HS-5 (cell line): ENCODE data around the gene KRT6C.
"Not testable (repeated sequence)": the region's sequence is repeated elsewhere in the genome, so short reads cannot be mapped to it uniquely, and the experiment has no call there.

Experiments
- DNase-seq: peaks from one replicate; pipeline ENCODE4 v3.0.0-alpha.2; 2012; ENCODE audit warnings: low read depth

The KRT6C gene

GRCh38 chr12:52499806-52500560 lies 26.4 kb upstream of the KRT6C start:
- no peak for DNase-seq

DNA sequence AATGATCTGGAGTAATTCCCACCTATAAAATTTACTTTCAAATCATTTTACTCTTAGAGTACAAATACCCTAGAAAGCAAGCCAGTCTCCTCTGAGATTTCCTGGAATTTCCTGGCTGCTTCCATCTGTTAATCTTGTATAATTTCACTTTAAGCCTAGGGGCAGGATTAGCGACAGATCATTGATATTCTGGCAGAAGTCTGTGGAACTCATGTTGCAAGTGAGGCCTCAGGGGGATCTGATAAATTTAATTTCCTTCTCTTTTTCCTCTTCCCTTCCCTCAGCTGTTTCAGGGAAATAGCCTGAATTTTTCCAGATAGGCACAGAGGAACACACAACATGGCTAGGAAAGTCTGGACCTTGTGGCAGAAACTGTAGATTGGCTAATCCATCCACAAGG lies 25.3 kb upstream of the KRT6C start:
- DNase-seq, result no peak

GRCh38 chr12:52497975-52498374 lies 24.4 kb upstream of the KRT6C start:
- no peak for DNase-seq

DNA sequence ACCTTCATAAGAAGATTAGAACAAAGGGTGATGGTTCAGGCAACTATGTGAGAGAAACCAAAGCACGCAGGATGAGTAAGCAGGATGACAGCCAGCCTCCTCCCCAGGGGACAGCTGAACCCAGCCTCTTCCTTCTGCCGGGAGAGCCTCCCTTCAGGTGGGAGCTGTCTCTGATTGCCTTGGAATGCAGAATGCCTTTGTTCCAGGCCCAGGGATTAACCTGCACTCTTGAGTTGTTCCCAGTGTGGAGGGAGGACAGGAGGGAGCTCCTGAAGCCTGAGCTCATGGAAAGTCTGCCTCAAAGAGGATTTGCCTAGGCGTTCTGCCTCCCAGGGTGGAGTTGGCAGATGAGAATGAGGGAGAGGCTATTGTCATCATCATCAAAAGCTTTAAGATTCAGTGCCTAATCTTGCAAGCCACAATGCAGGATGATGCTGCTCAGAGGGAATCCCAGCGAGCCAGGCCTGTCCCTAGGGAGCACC lies 23.0 kb upstream of the KRT6C start:
- DNase-seq, result peak; percentile 50

DNA sequence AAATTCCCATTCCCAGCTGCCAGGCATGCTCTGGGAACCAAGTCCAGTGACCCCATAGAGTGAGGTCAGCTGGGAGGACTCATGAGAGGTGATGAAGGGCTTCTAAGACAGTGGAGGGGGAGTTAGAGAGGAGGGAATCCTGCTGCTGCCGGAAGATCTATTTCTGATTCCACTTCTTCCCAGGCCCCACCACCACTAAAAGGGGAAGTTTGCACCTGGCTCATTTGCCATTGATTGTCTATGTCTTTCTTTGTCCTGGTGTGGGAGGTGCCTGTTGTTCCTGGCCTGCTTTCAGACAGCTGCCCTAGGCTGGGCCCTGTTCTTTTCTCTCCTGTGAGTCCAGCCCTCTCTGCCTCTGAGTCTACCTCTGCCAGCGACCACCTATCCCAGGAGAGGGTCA lies 22.4 kb upstream of the KRT6C start:
- DNase-seq, result no peak

- no peak for DNase-seq
Measured at GRCh38 chr12:52495389-52495788, 21.8 kb upstream of the KRT6C start.

GRCh38 chr12:52494518-52494917 lies 20.9 kb upstream of the KRT6C start:
- DNase-seq, result no peak

GRCh38 chr12:52494100-52494499 lies 20.5 kb upstream of the KRT6C start:
- DNase-seq, result no peak

DNA sequence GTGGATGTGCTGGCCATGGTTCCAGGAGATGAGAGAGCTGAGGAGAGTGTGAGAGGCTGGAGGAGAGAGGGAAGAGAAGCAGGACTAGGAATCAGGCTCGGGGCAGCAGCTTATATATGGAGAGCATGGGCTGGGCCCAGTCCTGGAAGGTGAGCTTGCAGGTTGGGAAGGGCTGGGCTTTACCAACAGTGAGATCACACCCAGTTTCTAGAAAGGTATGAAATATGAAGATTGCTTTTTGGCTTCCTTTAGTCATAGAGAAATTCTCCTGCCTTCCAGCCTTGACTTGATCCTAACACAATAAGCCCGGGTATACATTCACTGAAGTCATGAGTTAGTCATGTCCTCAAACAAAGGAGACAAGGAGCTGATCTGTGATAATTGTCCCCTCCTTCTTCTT lies 19.6 kb upstream of the KRT6C start, which contains the start of gene KRT6A:
TSS of gene KRT6A (minus strand) at position 86 of the 400 bp plus-strand sequence. CDS start at position 17, 69 bp downstream.
- no peak for DNase-seq

- not testable (repeated sequence) for DNase-seq
Measured at GRCh38 chr12:52492405-52492804, 18.8 kb upstream of the KRT6C start.

GRCh38 chr12:52491495-52491894 lies 17.9 kb upstream of the KRT6C start:
- DNase-seq, result not testable (repeated sequence)

DNA sequence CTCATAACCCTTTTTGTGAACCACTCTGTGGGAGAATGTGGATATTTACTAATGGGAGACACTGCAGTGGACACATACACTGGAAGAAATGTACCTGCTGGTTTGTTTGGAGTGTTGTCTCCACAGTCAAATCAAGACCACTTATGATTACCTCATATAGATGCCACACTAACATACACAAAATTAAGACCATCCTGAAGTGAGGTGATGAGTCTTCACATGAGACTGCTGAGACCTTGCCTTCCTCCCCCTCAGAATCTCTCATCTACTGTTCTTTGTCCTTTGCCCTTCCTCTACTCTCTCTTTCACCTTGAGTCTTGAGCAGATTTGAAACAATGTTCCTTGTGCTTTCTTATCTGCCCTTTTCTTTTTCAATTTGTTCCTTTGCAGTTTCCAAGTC lies 15.1 kb upstream of the KRT6C start:
- no peak for DNase-seq

DNA sequence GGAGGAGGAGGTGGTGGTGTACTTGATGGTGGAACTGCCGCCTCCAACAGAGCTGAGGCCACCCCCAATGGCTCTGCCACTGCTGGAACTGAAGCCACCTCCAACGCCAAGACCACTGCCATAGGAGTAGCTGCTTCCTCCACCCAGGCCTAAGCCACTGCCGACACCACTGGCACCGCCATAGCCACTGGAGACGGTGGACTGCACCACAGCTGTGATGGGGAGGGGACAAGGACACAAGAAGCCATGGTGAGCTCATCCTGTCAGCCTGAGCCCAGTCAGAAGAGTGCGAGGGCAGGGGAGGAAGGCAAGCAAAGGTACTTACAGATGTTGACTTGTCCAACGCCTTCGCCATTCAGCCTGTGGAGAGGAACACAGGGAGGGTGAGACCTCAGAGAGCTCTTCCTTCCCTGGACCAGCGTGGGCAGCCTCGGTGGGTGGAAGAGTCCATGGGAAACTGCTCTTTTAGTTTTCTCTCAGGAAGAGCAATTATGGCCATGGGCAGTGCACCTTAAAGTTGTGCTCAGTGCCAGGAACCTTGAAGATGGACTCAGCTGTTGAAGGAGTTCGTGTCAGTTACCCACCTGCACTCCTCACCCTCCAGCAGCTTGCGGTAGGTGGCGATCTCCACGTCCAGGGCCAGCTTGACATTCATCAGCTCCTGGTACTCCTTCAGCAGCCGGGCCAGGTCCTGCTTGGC lies 14.3 kb upstream of the KRT6C start:
- not testable (repeated sequence) for DNase-seq

DNA sequence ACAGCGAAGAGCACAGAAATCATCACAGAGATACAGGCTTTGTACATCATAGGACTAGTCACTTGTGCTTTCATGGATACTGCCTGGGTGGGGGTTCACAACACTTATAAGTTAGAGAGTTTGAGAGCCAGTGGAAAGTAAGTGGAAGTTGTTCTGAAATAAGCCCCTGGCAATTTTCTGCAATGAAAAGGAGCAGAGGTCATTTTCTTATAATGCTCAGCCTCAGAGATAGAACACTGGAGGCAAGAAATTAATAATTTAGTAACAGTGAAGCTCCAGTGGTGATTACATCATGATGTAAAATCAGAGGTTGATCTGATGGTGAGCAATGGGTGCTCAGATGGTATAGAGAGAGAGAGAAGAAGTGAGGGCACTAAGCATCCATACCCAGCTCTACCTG lies 13.6 kb upstream of the KRT6C start:
- DNase-seq, result no peak

DNA sequence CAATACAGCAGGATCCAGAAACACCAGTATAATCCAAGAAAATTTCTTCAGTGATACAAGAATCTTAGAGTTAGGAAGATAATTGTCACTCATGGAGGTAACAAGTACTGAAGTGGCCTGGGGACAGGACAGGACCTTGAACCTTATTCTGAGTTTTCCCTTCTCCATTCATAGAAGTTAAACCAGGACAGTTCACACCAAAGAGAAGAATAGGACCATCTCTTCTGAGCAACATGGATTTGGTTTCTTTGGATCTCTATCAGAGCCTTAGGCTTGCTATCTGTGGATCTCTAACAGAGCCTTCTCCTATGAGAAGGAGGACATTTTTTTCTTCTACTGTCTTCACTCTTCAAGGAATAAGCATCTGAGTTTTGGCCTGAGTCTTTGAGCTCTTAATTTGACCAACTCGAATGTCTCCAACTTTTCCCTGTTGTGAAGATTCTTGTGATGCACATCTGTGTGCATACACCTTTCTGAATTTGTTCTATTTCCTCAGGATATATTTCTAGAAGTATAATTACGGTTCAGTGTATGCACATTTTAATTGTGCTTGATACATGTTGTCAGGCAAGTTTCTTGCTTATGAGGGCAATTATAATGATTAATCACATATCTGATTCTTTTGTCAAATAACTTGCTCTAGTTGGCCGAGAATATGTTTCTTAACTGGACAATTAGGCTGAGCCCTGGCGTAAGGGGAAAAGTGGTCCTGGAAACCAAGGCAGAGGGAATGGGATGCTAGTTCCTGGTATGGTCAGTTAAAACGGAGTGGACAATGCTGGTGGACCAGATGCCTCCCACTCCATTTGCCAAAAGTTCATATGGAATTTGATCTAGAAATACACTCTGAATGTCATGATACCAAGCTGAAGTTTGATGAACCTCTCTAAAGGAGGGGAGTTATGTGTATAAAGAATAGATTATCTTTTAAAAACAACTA lies 12.8 kb upstream of the KRT6C start:
- no peak for DNase-seq

DNA sequence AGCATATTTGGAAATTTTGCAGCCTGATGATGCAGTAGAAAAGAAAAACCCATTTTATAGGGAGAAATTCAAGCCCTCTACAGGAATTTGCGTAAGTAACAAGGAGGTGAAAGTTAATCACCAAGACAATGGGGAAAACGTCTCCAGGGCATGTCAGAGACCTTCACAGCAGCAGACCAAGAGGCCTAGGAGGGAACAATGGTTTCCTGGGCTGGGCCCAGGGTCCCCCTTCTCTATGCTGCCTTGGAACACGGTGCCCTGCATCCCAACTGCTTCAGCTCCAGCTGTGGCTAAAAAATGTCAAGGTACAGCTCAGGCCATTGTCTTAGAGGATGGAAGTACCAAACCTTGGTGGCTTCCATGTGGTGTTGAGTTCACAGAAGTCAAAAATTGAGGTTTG lies 6.5 kb upstream of the KRT6C start:
- no peak for DNase-seq

GRCh38 chr12:52477651-52478050 lies 4.0 kb upstream of the KRT6C start:
- DNase-seq, result no peak

DNA sequence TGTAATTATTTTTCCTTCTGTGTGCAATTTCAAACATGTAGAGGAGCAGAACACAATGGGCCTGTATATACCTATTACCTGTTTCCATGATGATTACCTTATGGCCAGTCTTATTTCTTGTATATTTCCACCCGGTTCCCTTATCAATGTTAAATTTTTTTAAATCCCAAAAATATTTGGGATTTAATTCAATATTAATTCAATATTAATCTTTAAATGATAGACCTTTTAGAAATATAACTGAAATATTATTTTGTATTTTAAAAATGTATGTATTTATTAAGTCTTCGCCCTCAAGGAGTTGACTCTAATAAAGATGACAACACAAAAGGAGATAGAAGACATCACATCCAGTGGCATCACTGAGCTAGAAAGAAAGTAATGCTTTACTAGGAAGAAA lies 607 bp upstream of the KRT6C start:
- DNase-seq, result no peak

- DNase-seq, result no peak
Measured at GRCh38 chr12:52469853-52470252, 3.8 kb downstream of the KRT6C start.

DNA sequence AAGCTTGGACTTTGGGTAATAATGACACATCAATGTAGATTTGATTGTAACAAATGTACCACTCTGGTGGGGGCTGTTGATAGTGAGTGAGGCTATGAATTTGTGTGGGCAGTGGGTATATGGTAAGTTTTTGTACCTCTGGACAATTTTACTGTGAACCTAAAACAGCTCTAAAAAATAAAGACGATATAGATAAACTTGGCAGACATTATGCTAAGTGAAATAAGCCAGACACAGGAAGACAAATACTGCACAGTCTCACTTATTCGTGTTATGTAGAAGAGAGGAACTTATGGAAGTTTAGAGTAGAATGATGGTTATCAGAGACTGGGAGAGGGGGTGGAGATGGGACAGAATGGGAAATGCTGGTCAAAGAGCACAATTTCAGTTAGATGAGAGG lies 8.7 kb downstream of the KRT6C start:
- no peak for DNase-seq

- no peak for DNase-seq
Measured at GRCh38 chr12:52461693-52462092, 11.9 kb downstream of the KRT6C start.

- no peak for DNase-seq
Measured at GRCh38 chr12:52458861-52459260, 14.7 kb downstream of the KRT6C start.
